Dedifferentiated amniotic fluid mesenchymal stem cell (primary cell): ENCODE measurements around the gene OR1F1.

Source experiments
- DNase-seq: peaks from one replicate; pipeline ENCODE4 v3.0.0-alpha.2; 2016; ENCODE audit errors: extremely low spot score

Gene OR1F1

DNA sequence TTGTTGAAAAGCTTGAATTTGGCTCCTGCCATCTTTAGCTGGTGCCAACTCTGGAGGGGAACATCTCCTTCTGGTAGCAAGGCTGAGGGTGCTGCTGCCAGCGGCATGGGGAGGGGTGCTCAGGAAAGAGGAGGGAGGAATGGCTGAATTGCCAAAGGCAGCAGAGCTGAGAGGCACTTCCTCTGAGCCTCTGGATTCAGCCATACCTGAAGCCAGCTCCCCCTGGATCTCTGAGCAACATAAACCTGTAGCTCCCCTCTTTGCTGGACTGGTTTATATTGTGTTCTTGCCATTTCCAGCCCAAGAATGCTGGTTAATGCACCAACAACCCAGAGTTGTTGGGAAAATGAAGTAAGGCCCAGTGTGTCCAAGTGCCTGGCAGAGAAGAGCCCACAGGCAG is 61.0 kb downstream of the OR1F1 start:
- DNase-seq = no peak

DNA sequence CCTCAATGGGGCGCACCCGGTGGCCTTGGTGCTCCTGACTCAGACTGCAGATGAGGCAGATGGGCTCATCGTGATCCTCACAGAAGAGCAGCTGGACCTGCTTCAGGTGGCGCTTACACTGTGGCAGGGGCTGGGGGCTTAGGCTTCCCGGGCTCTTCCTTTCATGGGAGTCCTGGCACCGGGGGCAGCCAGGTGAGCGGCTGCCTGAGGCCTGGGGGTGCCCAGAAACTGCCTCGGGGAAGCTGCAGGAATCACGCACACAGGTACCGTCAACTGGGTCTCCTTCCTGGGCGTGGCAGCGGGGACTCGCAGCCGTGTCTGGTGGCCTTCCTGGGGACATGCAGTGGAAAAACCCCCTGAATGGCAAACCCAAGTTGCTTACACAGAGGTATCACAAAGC is 61.4 kb downstream of the OR1F1 start:
- no peak for DNase-seq

DNA sequence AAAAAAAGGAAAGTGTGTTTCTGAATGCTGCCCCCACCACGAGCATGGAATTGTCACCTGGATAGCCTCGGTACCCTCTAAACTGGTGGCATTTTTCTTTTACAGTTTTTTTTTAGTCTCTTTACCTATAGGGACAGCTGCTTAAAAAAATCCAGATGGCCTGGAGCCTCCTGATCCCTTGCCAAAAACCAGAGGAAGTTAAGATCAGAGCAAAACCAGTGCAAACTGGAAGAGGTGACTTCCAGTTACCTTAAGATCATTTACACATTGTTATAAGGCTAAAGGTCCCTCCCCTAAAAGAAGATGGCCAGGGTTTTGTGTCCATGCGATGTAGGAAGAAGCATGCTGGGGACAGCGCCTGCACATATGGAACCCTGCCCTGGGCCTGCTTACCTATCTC is 65.0 kb downstream of the OR1F1 start:
- DNase-seq = no peak

DNA sequence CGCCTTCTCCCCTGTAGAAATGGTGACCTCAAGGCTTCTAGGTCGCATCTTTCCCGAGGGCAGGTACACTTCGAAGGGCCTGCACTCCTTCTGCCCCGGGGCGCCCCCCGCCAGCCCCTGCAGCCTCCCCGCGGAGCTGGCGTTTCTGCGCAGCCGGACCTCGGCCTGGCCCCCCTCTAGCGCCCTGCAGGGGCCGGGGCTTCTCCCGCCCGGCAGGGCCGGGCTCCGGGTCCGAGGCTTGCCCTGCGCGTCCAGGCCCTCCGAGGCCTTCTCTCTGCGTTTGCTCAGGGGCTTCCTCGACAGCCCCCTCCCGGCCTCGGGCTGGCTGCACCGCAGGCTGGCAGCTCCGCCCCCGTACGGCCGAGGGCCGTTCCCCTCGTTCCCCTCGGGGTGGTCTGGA is 66.3 kb downstream of the OR1F1 start:
- no peak for DNase-seq
